Endothelial cell of umbilical vein (primary cell): ENCODE measurements around the gene KCTD14. TPM values are rescaled to one million over a fixed set of nuclear protein-coding genes. Genes with fewer than 3 reads are reported as not detected.

ENCODE experiments used
- BruUV-seq: library from RNA; stranded (reverse); fragments of 400-500 nt; replicated peaks from 2 replicates; lab custom pipeline; 2021; lab: Mats Ljungman, UMichigan
- CTCF ChIA-PET: fragments of 300-600, 350-600 bp; sonication (Branson Sonifier 250); formaldehyde crosslinking; loops from one replicate; lab custom pipeline; 2021; ENCODE audit warnings: antibody characterized with exemption, inconsistent platforms; lab: Charles Lee
- POLR2A ChIA-PET: fragments of 300-600, 350-600 bp; sonication (Branson Sonifier 250); formaldehyde crosslinking; loops from one replicate; lab custom pipeline; 2021; ENCODE audit warnings: antibody characterized with exemption, inconsistent platforms; lab: Charles Lee
- DNase-seq: peaks from one replicate; pipeline ENCODE4 v3.0.0-alpha.2; 2011; ENCODE audit warnings: low read depth, low spot score
- FAIRE-seq: peaks from 2 replicates; lab custom pipeline; 2011; peaks lifted over from hg19 to GRCh38; lab: Jason Lieb, UNC
- H2AFZ ChIP-seq: 2 replicates; pipeline ENCODE4 v1.6.0; 2012; ENCODE audit warnings: low read depth, low read length, control low read depth, inconsistent platforms
- H3K27ac ChIP-seq: 2 replicates; pipeline ENCODE4 v1.5.1; 2011; ENCODE audit warnings: low read depth, mild to moderate bottlenecking, control low read depth, low read length, moderate library complexity; ENCODE audit not compliant: insufficient read depth
- H3K27me3 ChIP-seq, 2 experiments: 2 replicates each; pipeline versions ENCODE4 v1.6.0 to v1.6.1; 2011; ENCODE audit warnings: low read length in 2 of 2, mixed read lengths in 1 of 2; ENCODE audit not compliant: control insufficient read depth in 2 of 2, insufficient read depth in 2 of 2
- H3K36me3 ChIP-seq, 2 experiments: 2 replicates in 1 of 2; 3 replicates in 1 of 2; pipeline ENCODE4 v1.5.1; 2011; ENCODE audit warnings: low read length in 2 of 2, mild to moderate bottlenecking in 1 of 2, moderate library complexity in 1 of 2; ENCODE audit not compliant: control insufficient read depth in 2 of 2, insufficient read depth in 2 of 2; ENCODE audit errors: extremely low read depth in 1 of 2
- H3K4me1 ChIP-seq: 3 replicates; pipeline ENCODE4 v1.5.1; 2011; ENCODE audit warnings: mild to moderate bottlenecking, low read length; ENCODE audit not compliant: control insufficient read depth, insufficient read depth; ENCODE audit errors: extremely low read depth
- H3K4me2 ChIP-seq: 2 replicates; pipeline ENCODE4 v1.6.1; 2011; ENCODE audit warnings: low read length, control low read depth, mixed read lengths; ENCODE audit not compliant: insufficient read depth
- H3K4me3 ChIP-seq, 3 experiments: fragments of 200-600 bp in 1 of 3; sonication (generic), shearing (Covaris generic) in 1 of 3; replicated peaks in 1 of 3; 2 replicates each; pipeline ENCODE4 v1.5.1; 2011 to 2016; ENCODE audit warnings: control low read depth in 3 of 3, low read length in 3 of 3, mild to moderate bottlenecking in 2 of 3, inconsistent platforms in 1 of 3, low read depth in 1 of 3, moderate library complexity in 1 of 3; ENCODE audit not compliant: insufficient read depth in 1 of 3
- H3K79me2 ChIP-seq: 2 replicates; pipeline ENCODE4 v1.6.0; 2012; ENCODE audit warnings: low read length, inconsistent platforms; ENCODE audit not compliant: control insufficient read depth, insufficient read depth
- H3K9ac ChIP-seq: replicated peaks from 2 replicates; pipeline ENCODE3; 2011; ENCODE audit warnings: low read length, control low read depth; ENCODE audit not compliant: insufficient read depth; ENCODE audit errors: extremely low read depth
- H3K9me1 ChIP-seq: replicated peaks from 3 replicates; pipeline ENCODE4 v1.6.0; 2011; ENCODE audit warnings: mild to moderate bottlenecking, low read length; ENCODE audit not compliant: control insufficient read depth, insufficient read depth; ENCODE audit errors: extremely low read depth
- H3K9me3 ChIP-seq: replicated peaks from 2 replicates; pipeline ENCODE4 v1.5.1; 2012; ENCODE audit warnings: low read length, inconsistent platforms; ENCODE audit not compliant: control insufficient read depth, insufficient read depth
- H4K20me1 ChIP-seq: replicated peaks from 2 replicates; pipeline ENCODE3; 2011; ENCODE audit warnings: mild to moderate bottlenecking, low read length; ENCODE audit not compliant: control insufficient read depth, insufficient read depth; ENCODE audit errors: extremely low read depth
- EZH2 ChIP-seq: IDR thresholded peaks from 2 replicates; pipeline ENCODE4 v1.6.1; 2012; ENCODE audit warnings: borderline replicate concordance, low read depth, mild to moderate bottlenecking, moderate library complexity, low read length, inconsistent platforms; ENCODE audit not compliant: severe bottlenecking
- FOS ChIP-seq: IDR thresholded peaks from 2 replicates; pipeline ENCODE4 v1.6.1; 2011; ENCODE audit warnings: mild to moderate bottlenecking, low read length, moderate library complexity, borderline replicate concordance; ENCODE audit not compliant: insufficient read depth
- MYC ChIP-seq: IDR thresholded peaks from one replicate; pipeline ENCODE4 v1.6.1; 2011; ENCODE audit warnings: mild to moderate bottlenecking, low read depth, low read length
- POLR2A ChIP-seq: IDR thresholded peaks from 2 replicates; pipeline ENCODE4 v1.6.1; 2012; ENCODE audit warnings: low read depth, mild to moderate bottlenecking, control low read depth, low read length
- POLR2AphosphoS5 ChIP-seq: IDR thresholded peaks from 2 replicates; pipeline ENCODE4 v1.6.1; 2012; ENCODE audit warnings: low read depth, mild to moderate bottlenecking, control low read depth, low read length, moderate library complexity; ENCODE audit not compliant: insufficient read depth
- dilution Hi-C: fragments of 300-500 bp; cut with MboI; formaldehyde crosslinking; loops from one replicate; pipeline ENCODE4 v1.15.0; 2019; ENCODE audit warnings: low sequenced_read_pairs; ENCODE audit not compliant: extremely low pct_ligation_motif_present
- intact Hi-C: fragments of 100-400 bp; cut with micrococcal nuclease; formaldehyde crosslinking; loops from one replicate; pipeline ENCODE4 v1.10.0; 2022
- polyA plus RNA-seq, 4 experiments: library from polyadenylated mRNA; depleted of rRNA in 3 of 4; stranded (reverse) in 3 of 4; unstranded in 1 of 4; fragments of >200 nt; gene quantifications; 2 replicates each; pipeline versions ENCODE4 v1.2.1 to v1.2.3, GENCODE V29; 2011 to 2012; ENCODE audit warnings: missing spikeins in 1 of 4
- total RNA-seq: library from RNA; stranded (reverse); gene quantifications from 2 replicates; pipeline ENCODE4 v1.2.3, GENCODE V29; 2021
- TF ChIP-seq, protein P1 (sequence below), 2 donors: IDR thresholded peaks; 1 replicate in 1 of 2; 2 replicates in 1 of 2; pipeline ENCODE4 v1.5.1; 2011; ENCODE audit warnings: low read length in 2 of 2, mild to moderate bottlenecking in 2 of 2, moderate library complexity in 2 of 2, control low read depth in 1 of 2, inconsistent platforms in 1 of 2, low read depth in 1 of 2; ENCODE audit not compliant: insufficient read depth in 1 of 2; ENCODE audit errors: extremely low read depth in 1 of 2

The KCTD14 gene
- total and polyA plus RNA-seq, 2 donors (not counting 3 experiments of a cell fraction or from before 2014, with no cell fraction given), result 0.57 to 1.8 TPM

DNA sequence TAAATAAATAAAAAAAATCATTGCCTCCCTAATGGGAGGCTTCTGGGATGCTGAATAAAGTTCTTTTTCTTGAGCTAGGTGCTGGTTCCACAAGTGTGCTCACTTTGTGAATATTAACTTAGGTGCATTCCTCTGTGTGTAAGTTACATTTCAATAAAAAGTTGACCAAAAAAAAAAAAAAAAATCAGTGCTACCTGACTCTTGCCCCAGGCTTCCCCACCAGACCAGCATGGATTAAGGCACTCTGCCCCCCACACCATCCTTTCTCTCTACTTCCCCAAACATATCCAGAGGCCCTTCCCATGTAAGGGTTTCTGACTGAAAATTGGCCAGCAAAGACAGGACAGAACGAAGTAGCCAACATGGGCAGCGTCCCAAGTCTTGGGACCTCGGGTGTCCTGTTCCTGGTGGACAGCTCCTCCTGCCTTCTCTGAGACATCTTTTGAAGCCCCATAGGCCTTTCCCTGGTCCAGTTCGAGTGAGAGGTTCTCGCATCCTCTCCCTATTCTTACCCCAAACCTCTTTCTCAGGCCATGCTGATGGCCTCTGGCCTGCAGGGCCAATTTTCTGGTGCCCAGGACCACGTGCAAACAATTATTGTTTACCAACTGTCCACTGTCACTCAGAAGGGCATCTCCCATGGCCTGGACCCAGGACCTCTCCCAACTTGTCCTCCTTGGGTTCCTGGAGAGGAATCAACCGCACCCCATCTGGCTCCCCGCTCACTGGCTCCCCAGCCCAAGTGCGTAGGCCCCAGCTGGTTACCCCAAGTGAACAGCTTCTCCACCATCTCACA, 14.9 kb upstream of the KCTD14 start:
- ChIA-PET POLR2A (no interaction called here), CTCF (interaction anchor here (1.2 to 1.7 kb wide), 2 partner anchors 8 to 43 kb away, joined by 3 to 6 read pairs; partner anchors contain the start of gene INTS4)
- BruUV-seq, result no TSS peak
- H3K4me2 ChIP-seq, result no peak overlapping the region
- no peak for DNase-seq
- TF ChIP-seq POLR2AphosphoS5 (no peak), POLR2A (no peak), MYC (no peak), EZH2 (no peak), FOS (no peak)
- TF ChIP-seq, protein P1, sequence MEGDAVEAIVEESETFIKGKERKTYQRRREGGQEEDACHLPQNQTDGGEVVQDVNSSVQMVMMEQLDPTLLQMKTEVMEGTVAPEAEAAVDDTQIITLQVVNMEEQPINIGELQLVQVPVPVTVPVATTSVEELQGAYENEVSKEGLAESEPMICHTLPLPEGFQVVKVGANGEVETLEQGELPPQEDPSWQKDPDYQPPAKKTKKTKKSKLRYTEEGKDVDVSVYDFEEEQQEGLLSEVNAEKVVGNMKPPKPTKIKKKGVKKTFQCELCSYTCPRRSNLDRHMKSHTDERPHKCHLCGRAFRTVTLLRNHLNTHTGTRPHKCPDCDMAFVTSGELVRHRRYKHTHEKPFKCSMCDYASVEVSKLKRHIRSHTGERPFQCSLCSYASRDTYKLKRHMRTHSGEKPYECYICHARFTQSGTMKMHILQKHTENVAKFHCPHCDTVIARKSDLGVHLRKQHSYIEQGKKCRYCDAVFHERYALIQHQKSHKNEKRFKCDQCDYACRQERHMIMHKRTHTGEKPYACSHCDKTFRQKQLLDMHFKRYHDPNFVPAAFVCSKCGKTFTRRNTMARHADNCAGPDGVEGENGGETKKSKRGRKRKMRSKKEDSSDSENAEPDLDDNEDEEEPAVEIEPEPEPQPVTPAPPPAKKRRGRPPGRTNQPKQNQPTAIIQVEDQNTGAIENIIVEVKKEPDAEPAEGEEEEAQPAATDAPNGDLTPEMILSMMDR (IDR thresholded peaks at IDR 0.05; ENCODE audit: extremely low read depth in 1 of 2, insufficient read depth in 1 of 2, low read depth in 1 of 2, low read length in 2 of 2), result no peak
- intact Hi-C loops (no loop called here), dilution Hi-C loops (no loop called here)
- H3K79me2 ChIP-seq, result no peaks in the 10 kb centered on the region
- no peak for FAIRE-seq
- H4K20me1 ChIP-seq, result no peaks in the 10 kb centered on the region
- no peaks in the 10 kb centered on the region for H3K36me3 ChIP-seq
- peaks cover 21% of the 10 kb centered on the region for H3K4me1 ChIP-seq
- H3K27me3 ChIP-seq, result no peaks in the 10 kb centered on the region
- H3K9ac ChIP-seq, result no peak overlapping the region
- H3K9me1 ChIP-seq, result no peaks in the 10 kb centered on the region
- H3K9me3 ChIP-seq, result no peaks in the 10 kb centered on the region
- H3K4me3 ChIP-seq, result no peak overlapping the region
- H3K27ac ChIP-seq, result no peak overlapping the region
- no peak overlapping the region for H2AFZ ChIP-seq
